ENCODE data around the gene PRR22.

The PRR22 gene

GRCh38 chr19:5793188-5793587 is 8.6 kb upstream of the PRR22 start:
- no peak for DNase-seq (ENCODE audit: low read depth, low spot score)
- no peak overlapping the region for H3K4me3 ChIP-seq (ENCODE audit: low read depth, low read length)
- no peak for TF ChIP-seq CTCF (IDR thresholded peaks at IDR 0.05; ENCODE audit: low read depth, low read length)
- in situ Hi-C loops (cut with HindIII; ENCODE audit: low sequenced_read_pairs), result no loop called here

- in situ Hi-C loops (cut with HindIII; ENCODE audit: low sequenced_read_pairs), result no loop called here
- no peak for DNase-seq (ENCODE audit: low read depth, low spot score)
- TF ChIP-seq CTCF (IDR thresholded peaks at IDR 0.05; ENCODE audit: low read depth, low read length), result no peak
- H3K4me3 ChIP-seq (ENCODE audit: low read depth, low read length), result no peak overlapping the region
These were observed 7.7 kb upstream of the PRR22 start for GRCh38 chr19:5792224-5792623.

GRCh38 chr19:5790559-5791520 is 6.3 kb upstream of the PRR22 start, which contains the start of gene DUS3L:
TSS of gene DUS3L (minus strand) at chr19:5791163. CDS start at chr19:5791141, 22 bp downstream.
- TF ChIP-seq CTCF (IDR thresholded peaks at IDR 0.05; ENCODE audit: low read depth, low read length), result no peak
- peak; percentile 99 for DNase-seq (ENCODE audit: low read depth, low spot score)
- H3K4me3 ChIP-seq (ENCODE audit: low read depth, low read length), result peak within 1 kb of the TSS; percentile 91
- in situ Hi-C loops (cut with HindIII; ENCODE audit: low sequenced_read_pairs), result no loop called here

GRCh38 chr19:5789886-5790558 is 5.5 kb upstream of the PRR22 start:
- DNase-seq (ENCODE audit: low read depth, low spot score), result no peak
- TF ChIP-seq CTCF (IDR thresholded peaks at IDR 0.05; ENCODE audit: low read depth, low read length), result no peak
- peak overlapping the region; percentile 91 for H3K4me3 ChIP-seq (ENCODE audit: low read depth, low read length)
- in situ Hi-C loops (cut with HindIII; ENCODE audit: low sequenced_read_pairs), result no loop called here

GRCh38 chr19:5789351-5789761 is 4.8 kb upstream of the PRR22 start:
- no peak overlapping the region for H3K4me3 ChIP-seq (ENCODE audit: low read depth, low read length)
- DNase-seq (ENCODE audit: low read depth, low spot score), result no peak
- TF ChIP-seq CTCF (IDR thresholded peaks at IDR 0.05; ENCODE audit: low read depth, low read length), result no peak
- in situ Hi-C loops (cut with HindIII; ENCODE audit: low sequenced_read_pairs), result no loop called here

- in situ Hi-C loops (cut with HindIII; ENCODE audit: low sequenced_read_pairs), result no loop called here
- H3K4me3 ChIP-seq (ENCODE audit: low read depth, low read length), result no peak overlapping the region
- TF ChIP-seq CTCF (IDR thresholded peaks at IDR 0.05; ENCODE audit: low read depth, low read length), result no peak
- DNase-seq (ENCODE audit: low read depth, low spot score), result no peak
These were observed 3.9 kb upstream of the PRR22 start for GRCh38 chr19:5788422-5788821.

All from astrocyte of the spinal cord (primary cell).